HepG2 (cell line): Measurements from ENCODE around the gene KCNIP4. TPM values are rescaled to one million over a fixed set of nuclear protein-coding genes. Genes with fewer than 3 reads are reported as not detected.

Experiments
- ATAC-seq: fragments of 200-7000 bp; cut with Tn5 transposase; 3 replicates; pipeline ENCODE4 v1.9.1; 2020; ENCODE audit warnings: mild to moderate bottlenecking, moderate library complexity
- BruUV-seq: library from RNA; stranded (reverse); fragments of 400-500 nt; replicated peaks from 2 replicates; lab custom pipeline; 2021; lab: Mats Ljungman, UMichigan
- CTCF ChIA-PET: fragments of 300-600 bp; formaldehyde crosslinking; extraction: SDS; loops from one replicate; lab custom pipeline; 2021; ENCODE audit warnings: low total read pairs, inconsistent platforms, low intra/inter-chr PET ratio; lab: Yijun Ruan, JAX
- POLR2A ChIA-PET: fragments of 350-600 bp; sonication (Branson Sonifier 250); formaldehyde crosslinking; loops from one replicate; lab custom pipeline; 2020; ENCODE audit warnings: antibody characterized with exemption, inconsistent platforms; lab: Yijun Ruan, JAX
- DNase-seq: peaks from one replicate; pipeline ENCODE4 v3.0.0-alpha.2; 2015; ENCODE audit warnings: low spot score
- FAIRE-seq: peaks from 3 replicates; lab custom pipeline; 2011; peaks lifted over from hg19 to GRCh38; lab: Jason Lieb, UNC
- H2AFZ ChIP-seq: one replicate; pipeline ENCODE4 v1.6.1; 2011; ENCODE audit warnings: low read length, inconsistent platforms
- H3K27ac ChIP-seq: fragments of 300-600 bp; 3 replicates; pipeline ENCODE4 v1.8.0; 2011; ENCODE audit warnings: mixed run types, mild to moderate bottlenecking, mixed read lengths, low read length, inconsistent platforms; ENCODE audit not compliant: insufficient read depth; ENCODE audit errors: extremely low read length
- H3K27me3 ChIP-seq, 2 experiments: fragments of 200-600 bp in 1 of 2; 2 replicates in 1 of 2; 3 replicates in 1 of 2; pipeline versions ENCODE4 v1.6.0 to v1.8.0; 2011; ENCODE audit warnings: low read length in 2 of 2, mild to moderate bottlenecking in 2 of 2, moderate library complexity in 2 of 2, inconsistent platforms in 1 of 2; ENCODE audit not compliant: insufficient read depth in 2 of 2, control insufficient read depth in 1 of 2
- H3K36me3 ChIP-seq, 2 experiments: fragments of 200-600 bp in 1 of 2; replicated peaks in 1 of 2; 2 replicates in 1 of 2; 3 replicates in 1 of 2; pipeline versions ENCODE4 v1.5.1 to v1.8.0; 2011; ENCODE audit warnings: low read length in 2 of 2, inconsistent platforms in 1 of 2; ENCODE audit not compliant: insufficient read depth in 2 of 2, control insufficient read depth in 1 of 2
- H3K4me1 ChIP-seq: 2 replicates; pipeline ENCODE4 v1.5.1; 2012; ENCODE audit warnings: low read length, inconsistent platforms; ENCODE audit not compliant: insufficient read depth
- H3K4me2 ChIP-seq: 2 replicates; pipeline ENCODE4 v1.6.0; 2011; ENCODE audit warnings: low read depth, low read length, inconsistent platforms
- H3K4me3 ChIP-seq, 3 experiments: fragments of 200-600 bp in 1 of 3; sonication (generic), shearing (Covaris generic) in 1 of 3; replicated peaks in 1 of 3; 2 replicates each; pipeline ENCODE4 v1.5.1; 2011 to 2016; ENCODE audit warnings: low read length in 3 of 3, inconsistent platforms in 2 of 3, low read depth in 2 of 3, mild to moderate bottlenecking in 2 of 3, control low read depth in 1 of 3, mixed read lengths in 1 of 3; ENCODE audit not compliant: insufficient read depth in 1 of 3
- H3K79me2 ChIP-seq: one replicate; pipeline ENCODE4 v1.6.1; 2011; ENCODE audit warnings: low read length, inconsistent platforms; ENCODE audit not compliant: insufficient read depth
- H3K9ac ChIP-seq: 2 replicates; pipeline ENCODE4 v1.6.0; 2011; ENCODE audit warnings: mild to moderate bottlenecking, low read depth, low read length, inconsistent platforms; ENCODE audit not compliant: insufficient read depth
- H3K9me3 ChIP-seq: 2 replicates; pipeline ENCODE4 v1.5.1; 2012; ENCODE audit warnings: mild to moderate bottlenecking, low read length
- H4K20me1 ChIP-seq: 2 replicates; pipeline ENCODE4 v1.6.0; 2011; ENCODE audit warnings: inconsistent platforms, mild to moderate bottlenecking, low read length, moderate library complexity; ENCODE audit not compliant: insufficient read depth
- ARNT2 ChIP-seq: sonication (generic); formaldehyde crosslinking; IDR thresholded peaks from 2 replicates; pipeline ENCODE4 v1.8.0; 2022; ENCODE audit warnings: mild to moderate bottlenecking, low read depth, missing genetic modification reagents, moderate library complexity
- ATAD3A ChIP-seq: sonication (generic); formaldehyde crosslinking; IDR thresholded peaks from 2 replicates; pipeline ENCODE4 v1.4.0; 2020; ENCODE audit warnings: missing genetic modification reagents
- EZH2 ChIP-seq: conservative IDR thresholded peaks from 2 replicates; pipeline ENCODE4 v1.6.1; 2012; ENCODE audit warnings: mild to moderate bottlenecking, low read depth, low read length, moderate library complexity
- GATA4 ChIP-seq: sonication (generic); IDR thresholded peaks from 2 replicates; pipeline ENCODE4 v1.6.1; 2016; ENCODE audit warnings: antibody characterized with exemption, low read depth, borderline replicate concordance
- KDM5A ChIP-seq: fragments of 200-600 bp; sonication (generic); IDR thresholded peaks from 2 replicates; pipeline ENCODE4 v1.7.0; 2018; ENCODE audit warnings: antibody characterized with exemption, mild to moderate bottlenecking, low read length, borderline replicate concordance
- KMT2B ChIP-seq: IDR thresholded peaks from 2 replicates; pipeline ENCODE4 v1.6.1; 2016; ENCODE audit warnings: missing genetic modification reagents, missing compliant biosample characterization
- NR2C2 ChIP-seq: sonication (generic); formaldehyde crosslinking; IDR thresholded peaks from 2 replicates; pipeline ENCODE4 v1.4.0; 2020; ENCODE audit warnings: missing genetic modification reagents, mild to moderate bottlenecking, moderate library complexity, borderline replicate concordance
- PHF8 ChIP-seq: sonication (generic); formaldehyde crosslinking; IDR thresholded peaks from 2 replicates; pipeline ENCODE4 v1.5.0; 2020; ENCODE audit warnings: missing genetic modification reagents
- RNF2 ChIP-seq: fragments of 450-650 bp; conservative IDR thresholded peaks from 2 replicates; pipeline ENCODE4 v1.6.1; 2016; ENCODE audit warnings: low read depth
- SMYD3 ChIP-seq: sonication (generic); formaldehyde crosslinking; IDR thresholded peaks from 2 replicates; pipeline ENCODE4 v1.8.1; 2023; ENCODE audit warnings: mild to moderate bottlenecking, missing genetic modification reagents
- SP1 ChIP-seq, 2 experiments: fragments of 450-650 bp in 1 of 2; sonication (generic) in 1 of 2; formaldehyde crosslinking in 1 of 2; IDR thresholded peaks; 2 replicates each; pipeline versions ENCODE4 v1.4.0 to v1.6.1; 2016 to 2020; ENCODE audit warnings: missing genetic modification reagents in 1 of 2
- ZNF205 ChIP-seq: IDR thresholded peaks from 2 replicates; pipeline ENCODE4 v1.6.1; 2018; ENCODE audit warnings: missing biosample characterization, missing genetic modification reagents
- ZNF224 ChIP-seq: sonication (generic); formaldehyde crosslinking; IDR thresholded peaks from 2 replicates; pipeline ENCODE4 v1.5.0; 2020; ENCODE audit warnings: mild to moderate bottlenecking, missing genetic modification reagents
- ZNF34 ChIP-seq: sonication (generic); formaldehyde crosslinking; IDR thresholded peaks from 2 replicates; pipeline ENCODE4 v1.4.0; 2020; ENCODE audit warnings: mild to moderate bottlenecking, missing genetic modification reagents, borderline replicate concordance
- ZNF501 ChIP-seq: sonication (generic); formaldehyde crosslinking; IDR thresholded peaks from 2 replicates; pipeline ENCODE4 v1.5.1; 2020; ENCODE audit warnings: mild to moderate bottlenecking, moderate library complexity, missing genetic modification reagents
- WGBS: methylation state at CpG from one replicate; pipeline ENCODE4 v1.1.6; 2017; ENCODE audit warnings: low lambda C conversion rate; 5-methylcytosine and 5-hydroxymethylcytosine counted together
- in situ Hi-C: cut with HindIII; loops from 2 replicates; pipeline ENCODE4 v1.10.0; 2017; ENCODE audit warnings: low pct_unique_long_range_greater_than_20kb; ENCODE audit not compliant: extremely low pct_ligation_motif_present
- intact Hi-C: fragments of 100-400 bp; cut with micrococcal nuclease; formaldehyde crosslinking; loops from one replicate; pipeline ENCODE4 v1.10.0; 2022; ENCODE audit not compliant: unreplicated experiment
- polyA plus RNA-seq, 8 experiments: library from polyadenylated mRNA; depleted of rRNA in 3 of 8; stranded (reverse) in 7 of 8; unstranded in 1 of 8; fragments of >200 nt; fragmentation: Illumina TruSeq in 4 of 8; extraction: Trizol in 4 of 8; gene quantifications; 2 replicates each; pipeline versions ENCODE4 v1.2.1 to v1.2.3, GENCODE V29; 2011 to 2016; ENCODE audit warnings: low read depth in 4 of 8, missing spikeins in 1 of 8, mixed read lengths in 1 of 8; ENCODE audit not compliant: insufficient read depth in 1 of 8
- total RNA-seq, 5 experiments: library from RNA; depleted of rRNA; stranded (reverse); fragments of >200 nt; fragmentation: Illumina TruSeq; extraction: Trizol; gene quantifications; 2 replicates each; pipeline ENCODE4 v1.2.3, GENCODE V29; 2016; ENCODE audit warnings: low read depth in 1 of 5
- TF ChIP-seq, protein P1 (sequence below): sonication (generic); formaldehyde crosslinking; IDR thresholded peaks from 2 replicates; pipeline ENCODE4 v1.4.0; 2020; ENCODE audit warnings: missing genetic modification reagents, mild to moderate bottlenecking, borderline replicate concordance
- TF ChIP-seq, protein P2 (sequence below): sonication (generic); formaldehyde crosslinking; IDR thresholded peaks from 2 replicates; pipeline ENCODE4 v1.4.0; 2020; ENCODE audit warnings: missing genetic modification reagents, borderline replicate concordance

The KCNIP4 gene
- total and polyA plus RNA-seq, 2 of the 13 experiments (the other 11 are each of a cell fraction or from before 2014, with no cell fraction given) = 0.09 TPM; not detected in 1

DNA sequence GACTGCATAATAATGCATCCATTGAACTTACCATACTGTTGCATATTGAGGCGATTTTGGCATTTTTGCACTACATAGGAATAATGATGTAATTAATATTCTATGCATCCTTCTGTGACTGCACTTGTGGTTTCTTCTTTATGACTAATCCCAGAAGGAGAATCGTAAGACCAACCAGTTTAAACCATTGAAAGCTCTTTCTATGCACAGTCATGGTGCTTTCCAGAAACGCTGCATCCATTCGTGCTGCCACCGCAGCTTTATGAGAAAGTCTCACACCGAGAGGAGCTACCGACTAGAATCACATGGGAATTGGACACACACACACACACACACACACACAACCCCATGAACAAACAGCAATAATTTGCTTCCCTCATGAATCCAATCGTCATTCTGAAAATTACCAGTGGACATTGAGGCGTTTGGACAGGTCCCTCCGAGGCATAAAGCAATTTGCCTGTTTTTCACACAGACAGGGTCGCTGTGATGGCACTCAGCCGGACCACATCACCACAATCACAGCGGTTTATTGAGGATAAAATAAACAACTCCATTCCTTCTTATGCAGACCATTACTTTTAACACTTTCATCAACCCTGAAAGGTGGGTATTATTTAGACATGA is 1184.1 kb downstream of the KCNIP4 start (continued):
- TF ChIP-seq, protein P1, sequence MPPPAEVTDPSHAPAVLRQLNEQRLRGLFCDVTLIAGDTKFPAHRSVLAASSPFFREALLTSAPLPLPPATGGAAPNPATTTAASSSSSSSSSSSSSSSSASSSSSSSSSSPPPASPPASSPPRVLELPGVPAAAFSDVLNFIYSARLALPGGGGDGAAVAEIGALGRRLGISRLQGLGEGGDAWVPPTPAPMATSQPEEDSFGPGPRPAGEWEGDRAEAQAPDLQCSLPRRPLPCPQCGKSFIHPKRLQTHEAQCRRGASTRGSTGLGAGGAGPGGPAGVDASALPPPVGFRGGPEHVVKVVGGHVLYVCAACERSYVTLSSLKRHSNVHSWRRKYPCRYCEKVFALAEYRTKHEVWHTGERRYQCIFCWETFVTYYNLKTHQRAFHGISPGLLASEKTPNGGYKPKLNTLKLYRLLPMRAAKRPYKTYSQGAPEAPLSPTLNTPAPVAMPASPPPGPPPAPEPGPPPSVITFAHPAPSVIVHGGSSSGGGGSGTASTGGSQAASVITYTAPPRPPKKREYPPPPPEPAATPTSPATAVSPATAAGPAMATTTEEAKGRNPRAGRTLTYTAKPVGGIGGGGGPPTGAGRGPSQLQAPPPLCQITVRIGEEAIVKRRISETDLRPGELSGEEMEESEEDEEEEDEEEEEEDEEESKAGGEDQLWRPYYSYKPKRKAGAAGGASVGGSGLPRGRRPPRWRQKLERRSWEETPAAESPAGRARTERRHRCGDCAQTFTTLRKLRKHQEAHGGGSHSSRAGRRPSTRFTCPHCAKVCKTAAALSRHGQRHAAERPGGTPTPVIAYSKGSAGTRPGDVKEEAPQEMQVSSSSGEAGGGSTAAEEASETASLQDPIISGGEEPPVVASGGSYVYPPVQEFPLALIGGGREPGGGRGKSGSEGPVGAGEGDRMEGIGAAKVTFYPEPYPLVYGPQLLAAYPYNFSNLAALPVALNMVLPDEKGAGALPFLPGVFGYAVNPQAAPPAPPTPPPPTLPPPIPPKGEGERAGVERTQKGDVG (CRISPR knock-in tag) = no peak

DNA sequence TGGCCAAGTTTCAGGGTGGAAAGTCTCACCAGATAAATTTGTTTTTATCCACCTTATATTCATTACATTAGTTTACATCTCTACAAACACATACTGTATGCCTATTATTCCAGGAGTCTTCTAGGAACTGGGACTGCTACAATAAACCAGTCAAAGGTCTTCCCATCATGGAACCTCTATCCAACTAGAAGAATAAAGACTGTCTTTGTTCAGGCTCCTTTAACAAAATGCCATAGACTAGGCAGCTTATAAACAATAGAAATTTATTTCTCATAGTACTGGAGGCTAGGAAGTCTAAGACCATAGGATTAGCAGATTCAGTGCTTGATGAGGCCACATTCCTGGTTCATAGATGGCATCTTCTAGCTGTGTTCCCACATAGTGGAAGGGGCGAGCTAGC is 1186.7 kb downstream of the KCNIP4 start:
- H4K20me1 ChIP-seq = no peaks in the 10 kb centered on the region
- no peak overlapping the region for H2AFZ ChIP-seq
- H3K27me3 ChIP-seq = no peaks in the 10 kb centered on the region
- DNase-seq (no peak), ATAC-seq (no peak), FAIRE-seq (no peak)
- H3K36me3 ChIP-seq = no peaks in the 10 kb centered on the region
- ChIA-PET POLR2A (no interaction called here), CTCF (no interaction called here)
- no peak overlapping the region for H3K4me2 ChIP-seq
- WGBS = 50% methylated on average over 1 of the region's 1 CpG
- no peaks in the 10 kb centered on the region for H3K4me1 ChIP-seq
- TF ChIP-seq, protein P2, sequence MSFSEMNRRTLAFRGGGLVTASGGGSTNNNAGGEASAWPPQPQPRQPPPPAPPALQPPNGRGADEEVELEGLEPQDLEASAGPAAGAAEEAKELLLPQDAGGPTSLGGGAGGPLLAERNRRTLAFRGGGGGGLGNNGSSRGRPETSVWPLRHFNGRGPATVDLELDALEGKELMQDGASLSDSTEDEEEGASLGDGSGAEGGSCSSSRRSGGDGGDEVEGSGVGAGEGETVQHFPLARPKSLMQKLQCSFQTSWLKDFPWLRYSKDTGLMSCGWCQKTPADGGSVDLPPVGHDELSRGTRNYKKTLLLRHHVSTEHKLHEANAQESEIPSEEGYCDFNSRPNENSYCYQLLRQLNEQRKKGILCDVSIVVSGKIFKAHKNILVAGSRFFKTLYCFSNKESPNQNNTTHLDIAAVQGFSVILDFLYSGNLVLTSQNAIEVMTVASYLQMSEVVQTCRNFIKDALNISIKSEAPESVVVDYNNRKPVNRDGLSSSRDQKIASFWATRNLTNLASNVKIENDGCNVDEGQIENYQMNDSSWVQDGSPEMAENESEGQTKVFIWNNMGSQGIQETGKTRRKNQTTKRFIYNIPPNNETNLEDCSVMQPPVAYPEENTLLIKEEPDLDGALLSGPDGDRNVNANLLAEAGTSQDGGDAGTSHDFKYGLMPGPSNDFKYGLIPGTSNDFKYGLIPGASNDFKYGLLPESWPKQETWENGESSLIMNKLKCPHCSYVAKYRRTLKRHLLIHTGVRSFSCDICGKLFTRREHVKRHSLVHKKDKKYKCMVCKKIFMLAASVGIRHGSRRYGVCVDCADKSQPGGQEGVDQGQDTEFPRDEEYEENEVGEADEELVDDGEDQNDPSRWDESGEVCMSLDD (CRISPR knock-in tag) = no peak
- TF ChIP-seq KMT2B (CRISPR knock-in tag) (no peak), ZNF224 (CRISPR knock-in tag) (no peak), EZH2 (no peak), NR2C2 (CRISPR knock-in tag) (no peak), KDM5A (no peak), ZNF501 (no peak), SP1 (IDR thresholded peaks at IDR 0.05) (no peak), SP1 (CRISPR knock-in tag; IDR thresholded peaks at IDR 0.05) (no peak), GATA4 (no peak), ZNF205 (CRISPR knock-in tag) (no peak), PHF8 (CRISPR knock-in tag) (no peak), ATAD3A (CRISPR knock-in tag) (no peak), SMYD3 (CRISPR knock-in tag) (no peak), RNF2 (no peak), ZNF34 (CRISPR knock-in tag) (no peak), ARNT2 (no peak)
- no peak overlapping the region for H3K9ac ChIP-seq
- in situ Hi-C loops (loop anchor here (25.0 kb wide), 1 partner anchor 1000 kb away; no protein-coding TSS in a partner anchor), intact Hi-C loops (no loop called here)
- H3K9me3 ChIP-seq = no peaks in the 10 kb centered on the region
- no peak overlapping the region for H3K4me3 ChIP-seq
- H3K27ac ChIP-seq = no peak overlapping the region
- H3K79me2 ChIP-seq = no peaks in the 10 kb centered on the region
- BruUV-seq = no TSS peak
